ENCODE results near the gene SPARCL1. TPM values are rescaled to one million over a fixed set of nuclear protein-coding genes. Genes with fewer than 3 reads are reported as not detected.

The SPARCL1 gene
- total and polyA plus RNA-seq, 2 donors (not counting 1 experiment from before 2014, with no cell fraction given) = not detected

GRCh38 chr4:87557348-87557747, 28.2 kb upstream of the SPARCL1 start:
- H3K4me1 ChIP-seq (ENCODE audit: control insufficient read depth in 2 of 2, insufficient read depth in 2 of 2, low read length in 2 of 2) = peaks cover 6 to 7% of the 10 kb centered on the region in 2 donors
- no peaks in the 10 kb centered on the region for H3K79me2 ChIP-seq (ENCODE audit: control insufficient read depth, insufficient read depth, low read length)
- Mint-ChIP-seq H3K4me1 (peaks cover 7% of the 10 kb centered on the region), H3K9me3 (ENCODE audit: insufficient read depth) (no peaks in the 10 kb centered on the region), H3K4me3 (no peak overlapping the region), H3K27me3 (no peaks in the 10 kb centered on the region), H3K27ac (no peak overlapping the region)
- no peak overlapping the region for H3K4me3 ChIP-seq (ENCODE audit: control extremely low read depth in 1 of 5, extremely low read depth in 1 of 5, insufficient read depth in 1 of 5, low read depth in 2 of 5, low read length in 4 of 5)
- POLR2A ChIA-PET = no interaction called here
- CTCF ChIA-PET = no interaction called here
- peaks cover 0 to 3% (median 0%) of the 10 kb centered on the region in 3 donors for H3K9me3 ChIP-seq (ENCODE audit: control extremely low read depth in 1 of 3, control insufficient read depth in 2 of 3, insufficient read depth in 1 of 3, low read length in 2 of 3)
- no peak overlapping the region for H3K4me2 ChIP-seq (replicated peaks; ENCODE audit: low read depth, low read length, poor library complexity, severe bottlenecking)
- intact Hi-C loops (cut with micrococcal nuclease) = no loop called here
- no peaks in the 10 kb centered on the region for H3K36me3 ChIP-seq (replicated peaks in 1 of 2; ENCODE audit: control extremely low read depth in 1 of 2, control insufficient read depth in 1 of 2, extremely low read depth in 1 of 2, insufficient read depth in 2 of 2, low read length in 1 of 2)
- no peak for DNase-seq
- TF ChIP-seq CTCF (IDR thresholded peaks at IDR 0.05) (no peak), EZH2 (IDR thresholded peaks at IDR 0.05; ENCODE audit: borderline replicate concordance, insufficient read depth, low read depth, low read length, poor library complexity, severe bottlenecking) (no peak)
- H3K27ac ChIP-seq (ENCODE audit: low read length in 2 of 2) = no peak overlapping the region
- H4K20me1 ChIP-seq (ENCODE audit: control insufficient read depth, insufficient read depth, low read length, poor library complexity, severe bottlenecking) = no peaks in the 10 kb centered on the region
- H3K27me3 ChIP-seq (replicated peaks in 1 of 4; ENCODE audit: control extremely low read depth in 1 of 4, control insufficient read depth in 3 of 4, insufficient read depth in 4 of 4, low read length in 3 of 4) = no peaks in the 10 kb centered on the region
- no peak overlapping the region for H2AFZ ChIP-seq (ENCODE audit: insufficient read depth, low read depth, low read length, poor library complexity, severe bottlenecking)
- no peak for ATAC-seq (ENCODE audit: low read depth)
- no CpG with 5 or more reads among the region's 2 CpGs for WGBS (ENCODE audit: insufficient coverage)
- H3K9ac ChIP-seq (ENCODE audit: low read length) = no peak overlapping the region

- H3K27me3 ChIP-seq (replicated peaks in 1 of 4; ENCODE audit: control extremely low read depth in 1 of 4, control insufficient read depth in 3 of 4, insufficient read depth in 4 of 4, low read length in 3 of 4) = no peaks in the 10 kb centered on the region
- no peak overlapping the region for H2AFZ ChIP-seq (ENCODE audit: insufficient read depth, low read depth, low read length, poor library complexity, severe bottlenecking)
- no peak overlapping the region for H3K4me3 ChIP-seq (ENCODE audit: control extremely low read depth in 1 of 5, extremely low read depth in 1 of 5, insufficient read depth in 1 of 5, low read depth in 2 of 5, low read length in 4 of 5)
- Mint-ChIP-seq H3K27me3 (no peaks in the 10 kb centered on the region), H3K4me3 (no peak overlapping the region), H3K9me3 (ENCODE audit: insufficient read depth) (no peaks in the 10 kb centered on the region), H3K27ac (no peak overlapping the region), H3K4me1 (peaks cover 7% of the 10 kb centered on the region)
- H3K4me1 ChIP-seq (ENCODE audit: control insufficient read depth in 2 of 2, insufficient read depth in 2 of 2, low read length in 2 of 2) = peaks cover 6 to 7% of the 10 kb centered on the region in 2 donors
- H3K9me3 ChIP-seq (ENCODE audit: control extremely low read depth in 1 of 3, control insufficient read depth in 2 of 3, insufficient read depth in 1 of 3, low read length in 2 of 3) = peaks cover 0 to 3% (median 0%) of the 10 kb centered on the region in 3 donors
- TF ChIP-seq EZH2 (IDR thresholded peaks at IDR 0.05; ENCODE audit: borderline replicate concordance, insufficient read depth, low read depth, low read length, poor library complexity, severe bottlenecking) (no peak), CTCF (IDR thresholded peaks at IDR 0.05) (no peak)
- no peak overlapping the region for H3K9ac ChIP-seq (ENCODE audit: low read length)
- POLR2A ChIA-PET = no interaction called here
- intact Hi-C loops (cut with micrococcal nuclease) = no loop called here
- no CpG with 5 or more reads among the region's 5 CpGs for WGBS (ENCODE audit: insufficient coverage)
- no peak overlapping the region for H3K27ac ChIP-seq (ENCODE audit: low read length in 2 of 2)
- H3K36me3 ChIP-seq (replicated peaks in 1 of 2; ENCODE audit: control extremely low read depth in 1 of 2, control insufficient read depth in 1 of 2, extremely low read depth in 1 of 2, insufficient read depth in 2 of 2, low read length in 1 of 2) = no peaks in the 10 kb centered on the region
- no peaks in the 10 kb centered on the region for H3K79me2 ChIP-seq (ENCODE audit: control insufficient read depth, insufficient read depth, low read length)
- H3K4me2 ChIP-seq (replicated peaks; ENCODE audit: low read depth, low read length, poor library complexity, severe bottlenecking) = no peak overlapping the region
- no peaks in the 10 kb centered on the region for H4K20me1 ChIP-seq (ENCODE audit: control insufficient read depth, insufficient read depth, low read length, poor library complexity, severe bottlenecking)
- ATAC-seq (ENCODE audit: low read depth) (no peak), DNase-seq (no peak)
- CTCF ChIA-PET = no interaction called here
These were observed 26.8 kb upstream of the SPARCL1 start for GRCh38 chr4:87555773-87556619.

Measured in B cell (primary cell).